AG09309 (cell line): ENCODE data around the gene YTHDC2.

Source experiments
- DNase-seq: peaks from one replicate; pipeline ENCODE4 v3.0.0-alpha.2; 2010; ENCODE audit warnings: low read depth
- H3K4me3 ChIP-seq: 2 replicates; pipeline ENCODE4 v1.5.1; 2011; ENCODE audit warnings: mild to moderate bottlenecking, low read depth, low read length, moderate library complexity; ENCODE audit not compliant: control insufficient read depth
- TF ChIP-seq, protein P1 (sequence below): IDR thresholded peaks from 2 replicates; pipeline ENCODE4 v1.5.1; 2011; ENCODE audit warnings: mild to moderate bottlenecking, low read depth, low read length, inconsistent platforms; ENCODE audit not compliant: insufficient read depth, control insufficient read depth; ENCODE audit errors: missing control alignments

YTHDC2 gene

DNA sequence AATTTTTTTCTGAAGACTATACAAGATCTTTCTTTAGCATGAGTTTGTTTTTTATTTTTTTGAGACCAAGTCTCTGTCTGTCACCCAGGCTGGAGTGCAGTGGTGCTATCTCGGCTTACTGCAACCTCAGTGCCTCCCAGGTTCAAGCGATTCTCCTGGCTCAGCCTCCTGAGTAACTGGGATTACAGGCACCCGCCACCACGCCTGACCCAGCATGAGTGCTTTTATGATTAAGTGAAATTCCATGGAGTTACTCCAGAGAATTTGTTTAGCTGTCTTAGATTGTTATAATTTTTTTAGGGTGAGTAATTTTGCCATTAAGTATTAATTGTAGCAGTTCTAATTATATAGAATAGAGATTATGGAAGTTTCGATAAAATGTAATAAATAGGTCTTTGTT is 14.3 kb downstream of the YTHDC2 start:
- no peak overlapping the region for H3K4me3 ChIP-seq
- no peak for DNase-seq
- TF ChIP-seq, protein P1, sequence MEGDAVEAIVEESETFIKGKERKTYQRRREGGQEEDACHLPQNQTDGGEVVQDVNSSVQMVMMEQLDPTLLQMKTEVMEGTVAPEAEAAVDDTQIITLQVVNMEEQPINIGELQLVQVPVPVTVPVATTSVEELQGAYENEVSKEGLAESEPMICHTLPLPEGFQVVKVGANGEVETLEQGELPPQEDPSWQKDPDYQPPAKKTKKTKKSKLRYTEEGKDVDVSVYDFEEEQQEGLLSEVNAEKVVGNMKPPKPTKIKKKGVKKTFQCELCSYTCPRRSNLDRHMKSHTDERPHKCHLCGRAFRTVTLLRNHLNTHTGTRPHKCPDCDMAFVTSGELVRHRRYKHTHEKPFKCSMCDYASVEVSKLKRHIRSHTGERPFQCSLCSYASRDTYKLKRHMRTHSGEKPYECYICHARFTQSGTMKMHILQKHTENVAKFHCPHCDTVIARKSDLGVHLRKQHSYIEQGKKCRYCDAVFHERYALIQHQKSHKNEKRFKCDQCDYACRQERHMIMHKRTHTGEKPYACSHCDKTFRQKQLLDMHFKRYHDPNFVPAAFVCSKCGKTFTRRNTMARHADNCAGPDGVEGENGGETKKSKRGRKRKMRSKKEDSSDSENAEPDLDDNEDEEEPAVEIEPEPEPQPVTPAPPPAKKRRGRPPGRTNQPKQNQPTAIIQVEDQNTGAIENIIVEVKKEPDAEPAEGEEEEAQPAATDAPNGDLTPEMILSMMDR: no peak

DNA sequence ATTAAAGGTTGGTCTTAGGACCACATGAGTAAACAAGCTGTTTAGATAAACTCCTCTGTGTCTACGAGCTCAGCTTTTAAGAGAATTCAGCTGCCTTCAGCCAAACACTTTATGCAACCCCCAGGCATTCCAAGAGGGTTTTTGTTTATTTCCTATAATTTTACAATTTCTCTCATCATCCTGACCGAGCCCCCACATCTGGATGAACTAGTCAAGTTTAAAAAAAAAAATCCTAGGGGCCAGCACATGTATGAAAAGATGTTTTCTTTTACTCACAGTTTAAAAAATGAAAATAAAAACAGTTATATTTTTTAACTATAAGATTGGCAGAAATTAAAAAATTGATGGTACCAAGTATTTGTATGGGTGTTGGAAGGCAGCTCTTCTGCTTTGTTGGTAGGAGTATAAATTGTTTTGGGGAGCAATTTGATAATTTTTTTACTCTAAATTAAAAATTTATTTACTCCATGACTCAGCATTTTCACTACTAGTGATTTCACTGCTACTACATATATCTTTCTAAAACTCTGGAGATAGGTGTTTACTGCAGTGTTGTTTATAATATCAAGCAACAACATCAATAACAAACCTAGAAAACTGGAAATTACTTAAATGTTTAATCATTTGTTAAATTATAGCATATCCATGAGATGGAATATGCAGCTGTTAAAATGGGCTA is 18.1 kb downstream of the YTHDC2 start:
- H3K4me3 ChIP-seq: no peak overlapping the region
- TF ChIP-seq, protein P1: no peak
- DNase-seq: no peak

DNA sequence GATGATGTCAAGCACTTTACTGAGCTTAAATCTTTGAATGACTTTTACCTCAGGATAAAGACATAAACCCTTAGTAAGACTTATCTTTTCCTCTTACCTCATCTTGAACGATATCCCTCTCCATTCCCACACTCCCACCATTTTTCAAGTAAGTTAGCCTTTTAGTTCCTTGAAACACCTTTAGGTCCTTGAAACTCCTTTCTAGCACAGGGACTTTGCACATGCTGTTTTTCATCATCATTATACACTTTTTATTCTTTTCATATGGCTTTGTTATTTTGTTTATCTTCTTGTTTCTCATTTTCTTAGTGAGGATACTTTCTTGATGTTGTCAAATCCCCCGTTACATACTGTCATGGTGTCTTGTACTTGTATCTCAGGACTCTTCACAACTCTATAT is 24.8 kb downstream of the YTHDC2 start:
- no peak for DNase-seq
- TF ChIP-seq, protein P1: no peak
- no peak overlapping the region for H3K4me3 ChIP-seq

DNA sequence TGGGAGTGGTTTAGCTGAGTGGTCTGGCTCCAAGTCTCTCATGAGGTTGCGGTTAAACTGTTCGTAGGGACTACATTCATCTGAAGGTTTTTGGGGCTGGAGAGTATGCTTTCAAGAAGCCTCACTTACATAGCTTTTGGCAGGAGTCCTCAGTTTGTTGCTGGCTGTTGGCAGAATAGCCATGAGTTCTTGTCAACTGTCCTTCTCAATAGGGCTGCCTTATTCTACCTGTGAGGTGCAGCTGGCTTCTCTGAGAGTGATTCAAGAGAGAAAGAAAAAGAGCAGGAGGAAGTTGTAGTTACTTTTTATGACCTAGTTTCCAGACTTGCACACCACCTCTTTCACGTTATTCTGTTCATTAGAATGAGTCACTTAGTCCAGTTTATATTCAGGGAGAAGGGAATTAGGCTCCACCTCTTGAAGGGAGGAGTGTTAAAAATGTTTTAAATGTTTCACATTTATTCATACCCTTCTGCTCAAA is 33.2 kb downstream of the YTHDC2 start:
- TF ChIP-seq, protein P1: no peak
- no peak overlapping the region for H3K4me3 ChIP-seq
- peak; percentile 68 for DNase-seq

DNA sequence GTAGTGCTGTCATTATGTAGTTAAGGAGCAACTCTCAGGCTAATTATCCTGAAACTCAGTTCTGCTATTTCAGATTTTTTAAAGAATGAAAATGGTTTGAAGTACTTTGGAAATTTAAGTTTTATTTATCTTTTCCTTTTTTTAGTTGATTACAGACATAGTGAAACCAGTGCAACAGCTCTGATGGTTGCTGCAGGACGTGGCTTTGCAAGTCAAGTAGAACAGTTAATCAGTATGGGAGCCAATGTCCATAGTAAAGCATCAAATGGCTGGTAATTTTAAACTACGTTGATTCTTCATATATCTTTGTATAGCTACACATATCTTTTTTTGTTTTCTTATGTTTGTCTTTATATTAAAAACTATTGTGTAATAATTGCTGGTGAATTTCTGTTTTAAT is 34.9 kb downstream of the YTHDC2 start:
- H3K4me3 ChIP-seq: no peak overlapping the region
- DNase-seq: no peak
- TF ChIP-seq, protein P1: no peak

DNA sequence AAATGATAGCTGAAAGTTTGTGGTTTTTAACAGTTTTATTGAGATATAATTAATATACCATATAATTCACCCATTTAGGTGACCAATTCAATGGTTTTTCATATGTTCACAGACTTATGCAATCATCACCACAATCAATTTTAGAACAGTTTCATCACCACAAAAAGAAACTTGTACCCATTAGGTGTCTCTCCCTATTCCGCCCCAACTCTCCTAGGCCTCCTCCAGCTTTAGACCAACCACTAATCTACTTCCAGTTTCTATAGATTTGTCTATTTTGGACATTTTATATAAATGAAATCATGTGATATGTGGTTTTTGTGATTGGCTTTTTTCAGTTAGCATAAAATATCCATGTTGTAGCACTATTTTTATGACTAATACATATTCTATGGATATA is 38.6 kb downstream of the YTHDC2 start:
- DNase-seq: no peak
- TF ChIP-seq, protein P1: no peak
- H3K4me3 ChIP-seq: no peak overlapping the region

DNA sequence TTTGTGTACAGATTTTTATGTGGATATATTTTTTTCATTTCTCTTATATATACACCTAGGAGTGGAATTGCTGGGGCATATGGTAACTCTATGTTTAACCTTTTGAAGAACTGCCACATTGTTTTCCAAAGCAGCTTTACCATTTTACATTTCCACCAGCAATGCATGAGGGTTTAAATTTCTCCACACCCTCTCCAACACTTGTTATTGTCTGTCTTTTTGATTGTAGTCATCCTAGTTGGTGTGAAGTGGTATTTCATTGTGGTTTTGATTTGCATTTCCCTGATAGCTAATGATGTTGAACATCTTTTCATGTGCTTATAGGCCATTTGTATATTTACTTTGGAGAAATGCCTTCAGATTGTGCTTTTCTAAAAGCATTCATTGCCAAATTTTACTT is 39.1 kb downstream of the YTHDC2 start:
- DNase-seq: no peak
- no peak overlapping the region for H3K4me3 ChIP-seq
- TF ChIP-seq, protein P1: no peak
